Upper lobe of left lung (tissue), 6 donors: Measurements from ENCODE around the gene SHOC2. TPM values are rescaled to one million over a fixed set of nuclear protein-coding genes. Genes with fewer than 3 reads are reported as not detected.

ENCODE experiments used
- ATAC-seq, 2 donors: fragments of 200-7000 bp; cut with Tn5 transposase; one replicate each; pipeline ENCODE4 v1.9.1; 2022; ENCODE audit warnings: mild to moderate bottlenecking in 2 of 2, moderate library complexity in 2 of 2; ENCODE audit not compliant: low FRiP score in 2 of 2
- DNase-seq, 2 donors: peaks; one replicate each; pipeline ENCODE4 v3.0.0-alpha.2; 2019 to 2020
- H3K27ac ChIP-seq, 4 donors: fragments of 200-600 bp; sonication (generic); one replicate each; pipeline ENCODE4 v1.5.1; 2016 to 2019
- H3K27me3 ChIP-seq, 4 donors: fragments of 200-600 bp; sonication (generic); one replicate each; pipeline ENCODE4 v1.5.1; 2017 to 2019
- H3K36me3 ChIP-seq, 4 donors: fragments of 200-600 bp; sonication (generic); one replicate each; pipeline ENCODE4 v1.5.1; 2016 to 2019
- H3K4me1 ChIP-seq, 4 donors: fragments of 200-600 bp; sonication (generic); one replicate each; pipeline ENCODE4 v1.5.1; 2018 to 2019
- H3K4me3 ChIP-seq, 4 donors: fragments of 200-600 bp; sonication (generic); one replicate each; pipeline ENCODE4 v1.5.1; 2017 to 2019; ENCODE audit warnings: mild to moderate bottlenecking in 2 of 4, moderate library complexity in 1 of 4
- H3K9me3 ChIP-seq, 4 donors: fragments of 200-600 bp; sonication (generic); one replicate each; pipeline ENCODE4 v1.5.1; 2018 to 2019
- CTCF ChIP-seq, 6 experiments: fragments of 450-650 bp in 4 of 6; fragments of 200-600 bp in 2 of 6; sonication (generic) in 2 of 6; IDR thresholded peaks; one replicate each; pipeline ENCODE4 v1.5.1; 2016 to 2019; ENCODE audit warnings: antibody characterized with exemption in 6 of 6
- EP300 ChIP-seq, 4 donors: sonication (generic); formaldehyde crosslinking; IDR thresholded peaks; one replicate each; pipeline ENCODE4 v1.5.1; 2017; ENCODE audit warnings: antibody characterized with exemption in 4 of 4, control low read depth in 2 of 4
- POLR2A ChIP-seq, 4 donors: fragments of 450-650 bp; IDR thresholded peaks; one replicate each; pipeline ENCODE4 v1.5.1; 2016 to 2017; ENCODE audit warnings: antibody characterized with exemption in 4 of 4, mild to moderate bottlenecking in 2 of 4
- POLR2AphosphoS5 ChIP-seq, 2 donors: sonication (generic); formaldehyde crosslinking; IDR thresholded peaks; one replicate each; pipeline ENCODE4 v1.5.1; 2017; ENCODE audit warnings: antibody characterized with exemption in 2 of 2
- WGBS, 2 donors: methylation state at CpG; one replicate each; pipeline ENCODE4 v1.1.5; 2017 to 2018; 5-methylcytosine and 5-hydroxymethylcytosine counted together
- total RNA-seq, 6 donors: library from RNA; depleted of rRNA in 4 of 6; stranded (reverse); fragments of >200 nt in 4 of 6; gene quantifications; one replicate each; pipeline versions ENCODE4 v1.1.0 to v1.2.1, GENCODE V29; 2016 to 2021
- donor health status: DM: no; HTN: no; CAD: no; lungs with moderate emphysema.
- donor health status: DM: no; HTN: yes; CAD: no; lungs with severe emphysema.

Gene SHOC2
- total RNA-seq, 6 donors from 2014 or later, result 24.2 to 117 (median 41.6) TPM

- WGBS, 2 donors, result 96 to 97% methylated on average over 1 of the region's 1 CpG
- ATAC-seq (no peak), DNase-seq (no peak)
- no peak for TF ChIP-seq POLR2A (IDR thresholded peaks at IDR 0.05)
- no peak for TF ChIP-seq CTCF (IDR thresholded peaks at IDR 0.05)
- TF ChIP-seq POLR2AphosphoS5 (IDR thresholded peaks at IDR 0.05), result no peak
- TF ChIP-seq EP300 (IDR thresholded peaks at IDR 0.05), result no peak
- H3K4me3 ChIP-seq, result no peak overlapping the region
- H3K9me3 ChIP-seq, result no peaks in the 10 kb centered on the region
- peaks cover 0 to 17% (median 2%) of the 10 kb centered on the region in 4 donors for H3K4me1 ChIP-seq
- no peaks in the 10 kb centered on the region for H3K36me3 ChIP-seq
- no peak overlapping the region for H3K27ac ChIP-seq
- H3K27me3 ChIP-seq, result no peaks in the 10 kb centered on the region
Observed at GRCh38 chr10:110960333-110960712, 40.9 kb downstream of the SHOC2 start.

DNA sequence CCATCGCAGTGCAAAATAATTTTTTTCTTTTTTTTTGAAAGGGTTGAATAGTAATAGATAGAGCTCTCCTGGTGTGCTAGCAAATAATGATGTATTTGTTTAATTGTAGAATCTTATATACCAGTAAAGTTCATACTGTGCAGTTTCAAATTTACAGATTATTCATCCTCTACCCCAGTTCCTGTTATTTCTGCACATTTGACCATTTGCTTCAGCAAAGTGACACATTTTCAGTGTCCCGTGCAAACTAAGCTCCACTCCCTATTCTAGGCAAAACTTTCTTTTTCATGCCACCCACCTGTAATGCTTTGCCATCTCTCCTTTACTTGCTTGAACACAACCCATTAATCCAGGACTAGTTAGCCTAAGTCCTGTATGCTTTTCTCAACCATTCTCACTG lies 43.0 kb downstream of the SHOC2 start:
- H3K9me3 ChIP-seq, result no peaks in the 10 kb centered on the region
- DNase-seq (no peak), ATAC-seq (no peak)
- H3K4me1 ChIP-seq, result peaks cover 0 to 24% (median 0%) of the 10 kb centered on the region in 4 donors
- peaks cover 0 to 3% (median 0%) of the 10 kb centered on the region in 4 donors for H3K36me3 ChIP-seq
- 91% methylated on average over 2 of the region's 2 CpGs for WGBS, 2 donors
- H3K27ac ChIP-seq, result no peak overlapping the region
- no peak for TF ChIP-seq CTCF (IDR thresholded peaks at IDR 0.05)
- no peak for TF ChIP-seq POLR2A (IDR thresholded peaks at IDR 0.05)
- no peak for TF ChIP-seq POLR2AphosphoS5 (IDR thresholded peaks at IDR 0.05)
- TF ChIP-seq EP300 (IDR thresholded peaks at IDR 0.05), result no peak
- H3K27me3 ChIP-seq, result no peaks in the 10 kb centered on the region
- no peak overlapping the region for H3K4me3 ChIP-seq

GRCh38 chr10:110963162-110963561 lies 43.8 kb downstream of the SHOC2 start:
- TF ChIP-seq EP300 (IDR thresholded peaks at IDR 0.05) (no peak), CTCF (IDR thresholded peaks at IDR 0.05) (no peak), POLR2A (IDR thresholded peaks at IDR 0.05) (no peak), POLR2AphosphoS5 (IDR thresholded peaks at IDR 0.05) (no peak)
- ATAC-seq (no peak), DNase-seq (no peak)
- 93 to 98% methylated on average over 2 of the region's 2 CpGs for WGBS, 2 donors
- H3K36me3 ChIP-seq, result peaks cover 0 to 3% (median 0%) of the 10 kb centered on the region in 4 donors
- no peak overlapping the region for H3K27ac ChIP-seq
- no peaks in the 10 kb centered on the region for H3K9me3 ChIP-seq
- H3K4me3 ChIP-seq, result no peak overlapping the region
- H3K27me3 ChIP-seq, result no peaks in the 10 kb centered on the region
- H3K4me1 ChIP-seq, result peaks cover 0 to 24% (median 0%) of the 10 kb centered on the region in 4 donors

DNA sequence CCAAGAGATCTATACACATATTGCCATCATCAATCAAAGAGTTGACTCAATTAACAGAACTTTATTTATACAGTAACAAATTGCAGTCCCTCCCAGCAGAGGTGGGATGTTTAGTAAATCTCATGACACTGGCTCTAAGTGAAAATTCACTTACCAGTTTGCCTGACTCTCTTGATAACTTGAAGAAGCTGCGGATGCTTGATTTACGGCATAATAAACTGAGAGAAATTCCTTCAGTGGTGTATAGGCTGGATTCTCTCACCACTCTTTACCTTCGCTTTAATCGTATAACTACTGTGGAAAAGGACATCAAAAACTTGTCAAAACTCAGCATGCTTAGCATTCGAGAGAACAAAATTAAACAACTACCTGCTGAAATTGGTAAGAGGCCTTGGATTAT lies 45.3 kb downstream of the SHOC2 start:
- H3K9me3 ChIP-seq, result no peaks in the 10 kb centered on the region
- ATAC-seq (no peak), DNase-seq (no peak)
- peaks cover 0 to 3% (median 0%) of the 10 kb centered on the region in 4 donors for H3K36me3 ChIP-seq
- 95 to 97% methylated on average over 5 of the region's 5 CpGs for WGBS, 2 donors
- H3K4me3 ChIP-seq, result no peak overlapping the region
- peaks cover 0 to 26% (median 3%) of the 10 kb centered on the region in 4 donors for H3K4me1 ChIP-seq
- no peak overlapping the region for H3K27ac ChIP-seq
- no peak for TF ChIP-seq POLR2A (IDR thresholded peaks at IDR 0.05)
- no peaks in the 10 kb centered on the region for H3K27me3 ChIP-seq

DNA sequence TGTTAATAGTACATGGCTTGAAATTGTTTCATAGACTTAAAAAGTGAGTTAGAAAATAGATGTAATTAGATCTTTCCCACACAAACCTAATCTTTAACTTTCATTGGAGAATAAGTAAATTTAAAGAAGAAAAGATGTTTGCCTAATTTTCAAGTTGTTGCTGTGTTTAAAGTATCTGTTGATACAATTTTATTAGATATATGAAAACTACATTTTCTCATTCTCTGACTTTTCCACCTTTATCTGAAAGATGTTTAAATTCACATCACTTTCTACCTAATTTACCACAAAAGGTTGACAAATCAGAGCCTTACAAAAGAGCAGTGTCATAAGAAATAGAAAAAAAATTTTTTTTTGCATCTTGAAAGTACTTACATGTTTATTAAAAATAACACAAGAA lies 45.8 kb downstream of the SHOC2 start:
- no peak for TF ChIP-seq POLR2A (IDR thresholded peaks at IDR 0.05)
- TF ChIP-seq POLR2AphosphoS5 (IDR thresholded peaks at IDR 0.05), result no peak
- no peak for TF ChIP-seq EP300 (IDR thresholded peaks at IDR 0.05)
- TF ChIP-seq CTCF (IDR thresholded peaks at IDR 0.05), result no peak
- Histone ChIP-seq H3K4me3 (no peak overlapping the region), H3K27ac (no peak overlapping the region), H3K4me1 (peaks cover 0 to 26% (median 3%) of the 10 kb centered on the region in 4 donors), H3K9me3 (no peaks in the 10 kb centered on the region), H3K36me3 (peaks cover 0 to 3% (median 0%) of the 10 kb centered on the region in 4 donors), H3K27me3 (no peaks in the 10 kb centered on the region)
- DNase-seq, result no peak
- no peak for ATAC-seq
